ENCODE measurements around the gene CCDC136.
A peak's percentile ranks its signal among the peaks of the same experiment; 100 is the strongest.

The CCDC136 gene

GRCh38 chr7:128833148-128833945 is 41.6 kb downstream of the CCDC136 start:
- DNase-seq = no peak

GRCh38 chr7:128833946-128834325 is 42.2 kb downstream of the CCDC136 start:
- DNase-seq = no peak

GRCh38 chr7:128835231-128835751 is 43.5 kb downstream of the CCDC136 start:
- no peak for DNase-seq

- DNase-seq = no peak
These were observed 44.2 kb downstream of the CCDC136 start for GRCh38 chr7:128835790-128836641.

- no peak for DNase-seq
These were observed 45.1 kb downstream of the CCDC136 start for GRCh38 chr7:128836729-128837348.

- DNase-seq = no peak
These were observed 45.8 kb downstream of the CCDC136 start for GRCh38 chr7:128837521-128837921.

GRCh38 chr7:128838109-128838779 is 46.5 kb downstream of the CCDC136 start:
- DNase-seq = no peak

GRCh38 chr7:128838981-128839731 is 47.4 kb downstream of the CCDC136 start:
- DNase-seq = no peak

GRCh38 chr7:128839751-128840177 is 48.0 kb downstream of the CCDC136 start:
- DNase-seq = no peak

GRCh38 chr7:128840326-128841170 is 48.8 kb downstream of the CCDC136 start:
- no peak for DNase-seq

GRCh38 chr7:128841171-128841690 is 49.5 kb downstream of the CCDC136 start:
- peak in 1 of 2 experiments; percentile 20 for DNase-seq

- peak in 1 of 2 experiments; percentile 79 for DNase-seq
These were observed 50.3 kb downstream of the CCDC136 start for GRCh38 chr7:128841921-128842673.

- DNase-seq = peak; percentile 27 to 61
These were observed 51.2 kb downstream of the CCDC136 start for GRCh38 chr7:128842674-128843641.

- DNase-seq = no peak
These were observed 52.3 kb downstream of the CCDC136 start for GRCh38 chr7:128843938-128844621.

GRCh38 chr7:128844777-128845311 is 53.1 kb downstream of the CCDC136 start:
- DNase-seq = no peak

GRCh38 chr7:128845475-128845874 is 53.7 kb downstream of the CCDC136 start:
- DNase-seq = no peak

- no peak for DNase-seq
These were observed 54.2 kb downstream of the CCDC136 start for GRCh38 chr7:128845987-128846386.
